ENCODE measurements around the gene IGSF6. TPM values are rescaled to one million over a fixed set of nuclear protein-coding genes. Genes with fewer than 3 reads are reported as not detected.
A peak's percentile ranks its signal among the peaks of the same experiment; 100 is the strongest.

IGSF6 gene
- total and polyA plus RNA-seq, 2 of the 13 experiments (the other 11 are each of a cell fraction or from before 2014, with no cell fraction given) = not detected

- TF ChIP-seq ASH2L (IDR thresholded peaks at IDR 0.05; ENCODE audit: insufficient read length, low read depth, low read length) = no peak
- no peak for TF ChIP-seq SRSF1 (optimal IDR thresholded peaks at IDR 0.05; ENCODE audit: low read depth, low read length)
- 0 out of 2 replicates have a peak, but pooled peaks have one; percentile 39 for TF ChIP-seq SP4 (CRISPR knock-in tag; IDR thresholded peaks at IDR 0.05)
- TF ChIP-seq HNF4A (CRISPR knock-in tag; IDR thresholded peaks at IDR 0.05) = peak; percentile 80
- TF ChIP-seq XRCC5 (optimal IDR thresholded peaks at IDR 0.05; ENCODE audit: low read length) = peak; percentile 60
- peak; percentile 93; the same call in 1 of the 2 replicates for TF ChIP-seq THRA (CRISPR knock-in tag; IDR thresholded peaks at IDR 0.05; ENCODE audit: borderline replicate concordance)
- no peak for TF ChIP-seq KLF6 (CRISPR knock-in tag; IDR thresholded peaks at IDR 0.05)
- TF ChIP-seq SMARCE1 (IDR thresholded peaks at IDR 0.05; ENCODE audit: borderline replicate concordance) = no peak
- no peak for TF ChIP-seq DPF2 (CRISPR knock-in tag; IDR thresholded peaks at IDR 0.05; ENCODE audit: borderline replicate concordance, low read depth)
- TF ChIP-seq ZNF83 (CRISPR knock-in tag; IDR thresholded peaks at IDR 0.05; ENCODE audit: borderline replicate concordance) = no peak
- no peak for TF ChIP-seq SATB2 (CRISPR knock-in tag; IDR thresholded peaks at IDR 0.05)
- no peak for TF ChIP-seq RBM39 (IDR thresholded peaks at IDR 0.05; ENCODE audit: low read depth, low read length, poor library complexity, severe bottlenecking)
- no peak for TF ChIP-seq RORA (CRISPR knock-in tag; IDR thresholded peaks at IDR 0.05)
- peak; percentile 59; the same call in 1 of the 2 replicates for TF ChIP-seq NCOA2 (CRISPR knock-in tag; IDR thresholded peaks at IDR 0.05)
- no peak for TF ChIP-seq ZBTB7A (CRISPR knock-in tag; IDR thresholded peaks at IDR 0.05)
- no peak for TF ChIP-seq ZBTB43 (CRISPR knock-in tag; conservative IDR thresholded peaks at IDR 0.05)
- TF ChIP-seq CERS6 (CRISPR knock-in tag; IDR thresholded peaks at IDR 0.05) = no peak
- no peak for TF ChIP-seq KDM2A (CRISPR knock-in tag; IDR thresholded peaks at IDR 0.05; ENCODE audit: borderline replicate concordance, low read depth)
- TF ChIP-seq SOX6 (IDR thresholded peaks at IDR 0.05) = no peak
- TF ChIP-seq SOX6 (CRISPR knock-in tag; IDR thresholded peaks at IDR 0.05) = peak; percentile 72
- TF ChIP-seq ZFY (CRISPR knock-in tag; IDR thresholded peaks at IDR 0.05) = peak; percentile 25; the same call in 1 of the 2 replicates
- no peak for TF ChIP-seq ZSCAN30 (CRISPR knock-in tag; IDR thresholded peaks at IDR 0.05)
- TF ChIP-seq ZNF367 (CRISPR knock-in tag; IDR thresholded peaks at IDR 0.05; ENCODE audit: borderline replicate concordance) = no peak
- TF ChIP-seq ZNF232 (CRISPR knock-in tag; IDR thresholded peaks at IDR 0.05; ENCODE audit: borderline replicate concordance) = no peak
- no peak for TF ChIP-seq ZNF20 (CRISPR knock-in tag; IDR thresholded peaks at IDR 0.05)
- TF ChIP-seq MEIS1 (CRISPR knock-in tag; IDR thresholded peaks at IDR 0.05; ENCODE audit: borderline replicate concordance) = no peak
- 0 out of 2 replicates have a peak, but pooled peaks have one; percentile 31 for TF ChIP-seq ZNF614 (CRISPR knock-in tag; IDR thresholded peaks at IDR 0.05; ENCODE audit: borderline replicate concordance)
- no peak for TF ChIP-seq KLF16 (CRISPR knock-in tag; IDR thresholded peaks at IDR 0.05)
- no peak for TF ChIP-seq ZNF549 (CRISPR knock-in tag; IDR thresholded peaks at IDR 0.05)
Observed at GRCh38 chr16:21666772-21667171, 14.4 kb upstream of the IGSF6 start (continued).
